HG03103 (cell line): Measurements from ENCODE around the gene EML1.

Experiments
- ATAC-seq: cut with Tn5 transposase; IDR thresholded peaks from one replicate; pipeline ENCODE4 v1.9.1; 2021; ENCODE audit warnings: low read depth; ENCODE audit not compliant: unreplicated experiment

EML1 gene

DNA sequence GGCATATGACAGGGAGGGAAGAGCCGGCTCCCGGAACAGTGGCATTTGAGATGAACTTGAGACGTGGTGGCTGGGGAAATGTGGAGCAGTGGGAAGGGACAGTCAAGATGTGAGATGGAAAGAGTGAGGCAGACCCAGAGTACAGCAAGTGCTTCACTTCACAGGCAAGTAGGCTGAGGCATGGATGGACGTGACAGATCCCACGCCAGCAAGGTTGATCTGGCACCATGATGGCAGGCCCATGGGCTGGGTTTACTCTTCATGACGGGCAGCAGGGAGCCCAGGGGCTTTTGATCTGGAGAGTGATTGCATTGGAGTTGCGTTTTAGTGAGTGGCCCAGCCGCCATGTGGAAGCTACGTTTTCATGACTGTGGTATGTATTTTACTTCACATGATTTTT lies 17.9 kb upstream of the EML1 start:
- ATAC-seq = no peak

DNA sequence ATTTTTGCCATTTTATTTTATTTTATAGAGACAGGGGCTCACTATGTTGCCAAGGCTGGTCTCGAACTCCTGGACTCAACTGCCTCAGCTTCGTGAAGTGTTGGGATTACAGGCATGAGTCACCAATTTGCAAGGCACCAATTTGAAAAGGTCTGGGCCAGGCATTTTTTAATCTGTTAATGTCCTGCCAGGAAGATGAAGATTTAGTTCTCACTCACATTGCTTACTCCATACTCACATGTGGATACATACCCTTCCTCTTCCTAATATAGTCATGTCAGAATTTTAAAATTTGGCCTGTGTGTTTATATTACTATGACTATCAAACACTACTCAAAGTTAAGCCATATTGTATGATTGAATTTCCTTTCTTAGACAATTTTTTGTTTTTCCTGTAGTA lies 15.3 kb upstream of the EML1 start:
- ATAC-seq = no peak

DNA sequence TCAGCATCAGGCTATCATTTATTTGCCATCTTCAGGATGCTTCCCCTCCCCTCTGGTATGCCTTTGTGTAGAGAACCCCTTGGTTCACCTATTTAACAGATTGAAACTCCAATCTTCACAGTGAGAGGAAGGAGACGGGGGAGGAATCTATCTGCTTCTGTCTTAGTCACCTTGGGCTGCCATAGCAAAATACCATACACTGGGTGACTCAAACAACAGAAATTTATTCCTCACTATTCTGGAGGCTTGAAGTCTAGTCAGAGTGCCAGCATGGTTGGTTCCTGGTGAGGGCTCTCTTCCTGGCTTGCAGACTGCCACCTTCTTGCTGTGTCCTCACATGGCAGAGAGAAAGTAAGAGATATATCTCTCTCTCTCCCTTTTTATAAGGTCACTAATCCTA lies 13.5 kb upstream of the EML1 start:
- no peak for ATAC-seq

DNA sequence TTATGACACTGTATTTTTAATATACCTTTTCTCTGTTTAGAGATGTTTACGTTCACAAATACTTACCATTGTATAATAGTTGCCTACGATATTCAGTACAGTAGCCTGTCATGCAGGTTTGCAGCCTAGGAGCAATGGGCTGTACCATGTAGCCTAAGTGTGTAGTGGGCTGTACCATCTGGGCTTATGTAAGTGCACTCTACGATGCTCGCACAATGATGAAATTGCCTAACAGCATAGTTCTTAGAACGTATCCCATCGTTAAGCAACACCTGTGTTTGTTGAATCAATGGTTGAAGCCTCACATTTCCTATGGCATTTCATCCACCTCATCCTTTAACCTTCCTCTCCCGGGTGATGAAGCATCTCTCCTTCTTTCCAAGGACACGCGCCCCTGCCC lies 12.5 kb upstream of the EML1 start:
- ATAC-seq = no peak

DNA sequence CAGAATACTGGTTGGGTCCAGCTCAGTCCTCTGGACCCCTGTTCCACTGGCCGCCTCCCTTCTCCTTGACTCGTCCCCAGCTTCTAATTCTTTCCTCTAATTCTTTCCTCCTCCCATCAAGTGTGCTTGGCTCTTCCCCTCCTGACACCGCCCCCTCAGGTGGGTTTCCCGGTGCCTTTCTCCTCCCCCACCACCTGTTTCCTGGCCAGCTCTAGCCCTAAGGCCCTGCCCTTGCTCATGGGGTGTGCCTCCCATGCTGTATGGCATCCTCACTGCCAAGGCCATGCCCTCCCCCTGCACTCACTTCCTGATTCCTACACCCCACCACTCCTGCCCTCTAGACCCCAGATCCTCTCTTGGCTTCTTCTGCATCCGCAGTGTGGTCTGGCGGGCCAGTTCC lies 12.1 kb upstream of the EML1 start:
- no peak for ATAC-seq

DNA sequence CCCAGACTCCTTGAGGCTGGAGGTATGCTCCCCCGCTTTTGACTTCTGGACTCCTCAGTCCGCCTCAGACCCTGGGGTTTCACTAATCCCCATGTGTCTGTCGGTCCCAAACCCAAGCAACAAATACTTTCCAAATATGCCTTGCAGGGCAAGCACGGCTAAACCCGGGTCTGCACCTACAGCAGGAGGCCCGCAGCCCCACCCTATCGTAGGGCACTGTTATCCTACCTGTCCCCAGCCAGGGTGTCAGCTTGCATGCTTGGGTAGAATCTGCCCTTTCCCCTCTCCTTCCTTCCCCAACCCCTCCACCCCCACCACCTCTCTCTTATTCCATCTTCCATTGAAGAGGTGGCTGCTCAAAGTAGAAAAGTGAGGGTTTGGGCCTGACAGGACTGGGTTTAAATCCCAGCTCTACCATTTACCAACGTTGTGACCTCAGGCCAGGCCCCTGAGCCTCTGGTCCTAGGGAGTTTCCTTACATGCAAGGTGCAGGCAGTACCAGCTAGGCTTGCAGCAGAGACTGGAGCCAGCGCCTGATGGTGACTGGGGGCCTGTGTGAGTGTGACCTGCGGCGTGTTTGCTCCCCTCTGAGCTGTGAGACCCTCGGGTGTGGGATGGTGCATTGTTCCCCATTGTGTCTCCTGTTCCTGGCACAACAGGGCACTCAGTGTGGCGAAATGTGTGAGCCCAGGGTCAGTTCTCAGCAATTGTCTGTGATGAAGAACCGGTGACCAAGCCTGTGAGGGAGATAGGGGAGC lies 11.2 kb upstream of the EML1 start:
- no peak for ATAC-seq

DNA sequence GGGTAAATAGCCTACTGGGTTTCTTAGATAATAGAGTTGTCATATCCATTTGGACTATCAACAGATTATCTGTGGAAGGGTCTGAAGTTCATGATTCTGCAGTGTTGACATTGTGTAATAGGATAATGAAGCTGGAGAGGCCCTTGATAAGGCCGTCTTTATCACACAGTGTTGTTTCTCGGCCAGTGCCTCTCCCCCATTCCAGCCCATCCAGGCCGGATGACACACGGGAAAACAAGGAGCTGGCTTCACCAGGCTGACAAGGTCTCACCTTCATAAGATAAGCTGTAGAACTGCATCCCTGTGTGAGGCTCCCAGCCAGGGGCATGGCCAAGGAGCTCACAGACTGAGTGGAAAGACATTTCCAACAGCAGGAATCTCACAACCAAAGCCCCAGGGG lies 8.7 kb upstream of the EML1 start:
- no peak for ATAC-seq

DNA sequence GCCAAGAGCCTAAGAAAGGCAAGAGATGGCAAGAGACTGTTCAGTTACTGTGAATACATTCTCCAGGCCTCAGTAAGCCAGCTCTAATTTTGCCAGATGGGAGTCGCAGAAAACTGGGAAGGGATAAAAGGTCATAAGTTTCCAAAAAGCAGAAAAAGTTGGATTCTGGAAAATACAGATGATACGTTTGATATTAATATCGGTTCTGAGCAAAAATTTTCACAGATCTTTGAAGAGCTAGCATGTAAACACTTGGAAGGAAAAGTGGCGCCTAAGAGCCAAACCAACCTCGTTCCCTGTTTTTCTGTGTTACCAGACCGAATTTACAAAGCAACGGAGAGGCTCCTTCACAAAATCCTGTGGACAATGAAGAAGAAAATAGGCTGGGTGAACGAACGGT lies 7.8 kb upstream of the EML1 start:
- no peak for ATAC-seq

DNA sequence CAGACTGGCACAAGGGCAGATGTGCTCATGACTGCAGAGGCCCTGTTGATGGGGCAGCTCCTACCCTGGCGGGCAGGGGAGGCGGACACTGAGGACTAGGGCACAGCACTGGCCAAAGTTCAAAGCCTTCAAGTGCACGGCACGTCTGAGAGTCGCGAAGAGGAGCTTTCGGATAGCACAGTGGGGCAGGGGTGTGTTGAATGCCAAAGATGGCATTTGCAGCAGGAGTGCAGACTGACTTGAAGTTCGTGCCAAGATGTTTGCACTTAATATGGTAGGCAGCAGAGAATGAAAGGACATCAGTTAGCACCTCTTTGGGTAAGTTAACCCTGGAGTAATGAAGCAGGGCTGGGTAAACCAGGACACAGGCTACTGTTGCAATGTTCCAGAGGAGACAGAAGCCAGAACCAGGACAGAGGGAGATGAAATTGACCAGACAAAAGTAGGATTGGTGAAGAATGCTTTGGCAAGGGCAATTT lies 6.7 kb upstream of the EML1 start:
- ATAC-seq = no peak

DNA sequence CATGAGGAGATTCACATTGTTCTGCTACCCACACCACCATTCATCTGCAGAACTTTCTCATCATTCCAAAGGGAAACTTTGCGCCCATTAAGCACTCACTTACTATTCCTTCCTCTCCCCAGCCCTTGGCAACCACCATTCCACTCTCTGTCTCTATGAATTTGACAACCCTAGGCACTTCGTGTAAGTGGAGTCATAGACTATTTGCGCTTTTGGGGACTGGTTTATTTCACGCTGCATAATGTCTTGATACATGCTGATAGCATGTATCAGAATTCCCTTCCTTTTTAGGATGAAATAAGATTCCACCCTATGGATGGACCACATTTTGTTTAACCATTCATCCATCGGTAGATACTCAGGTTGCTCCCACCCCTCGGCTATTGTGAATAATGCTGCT lies 4.5 kb upstream of the EML1 start:
- ATAC-seq = no peak

DNA sequence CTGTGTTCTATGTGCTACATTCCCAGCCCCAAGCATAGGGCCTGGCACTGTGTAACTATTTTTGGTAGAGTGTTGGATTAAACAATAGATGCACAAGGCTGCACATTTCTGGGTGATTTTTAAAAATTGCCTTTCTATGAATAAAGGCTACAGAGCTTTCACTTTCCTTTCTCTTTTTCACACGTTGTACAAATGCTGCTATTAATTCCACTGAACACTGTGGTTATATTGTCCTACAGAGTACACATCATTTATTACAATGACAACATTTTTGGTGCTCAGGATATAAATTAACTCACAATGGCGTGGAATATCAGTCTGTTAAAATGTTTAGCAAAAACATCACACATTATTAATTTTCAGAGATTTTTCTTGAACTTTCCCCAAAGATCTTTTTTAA lies 3.6 kb upstream of the EML1 start:
- no peak for ATAC-seq

DNA sequence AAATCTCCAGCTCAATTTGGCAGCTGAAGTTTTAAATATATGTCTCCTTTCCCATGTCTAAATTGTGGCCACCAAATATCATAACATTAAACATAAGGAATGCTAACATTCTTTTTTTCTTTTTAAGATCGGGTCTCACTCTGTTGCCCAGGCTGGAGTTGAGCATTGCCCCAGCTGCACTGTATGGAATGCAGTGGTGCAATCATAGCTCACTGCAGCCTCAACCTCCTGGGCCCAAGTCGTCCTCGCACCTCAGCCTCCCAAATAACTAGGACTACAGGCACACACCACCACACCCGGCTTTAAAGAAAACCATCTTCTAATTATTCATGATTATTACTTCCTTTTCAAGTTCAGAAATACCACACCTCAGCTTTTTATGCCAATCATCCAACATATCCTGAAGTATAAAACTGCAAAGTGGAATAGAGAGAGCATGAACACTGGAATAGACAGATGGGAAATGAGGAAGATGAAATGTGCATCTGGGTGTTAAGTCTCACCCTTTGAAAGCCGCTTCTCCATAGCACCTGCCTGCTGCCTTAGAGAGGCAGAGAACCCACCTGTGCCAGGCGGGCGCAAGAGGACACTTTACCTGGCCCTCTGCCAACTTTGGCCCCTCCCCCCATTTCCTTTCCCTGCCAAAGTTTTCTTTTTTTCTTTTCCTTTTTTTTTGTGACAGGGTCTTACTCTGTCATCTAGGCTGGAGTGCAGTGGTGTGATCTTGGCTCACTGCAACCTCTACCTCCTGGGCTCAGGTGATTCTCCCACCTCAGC lies 2.8 kb upstream of the EML1 start:
- ATAC-seq = no peak

DNA sequence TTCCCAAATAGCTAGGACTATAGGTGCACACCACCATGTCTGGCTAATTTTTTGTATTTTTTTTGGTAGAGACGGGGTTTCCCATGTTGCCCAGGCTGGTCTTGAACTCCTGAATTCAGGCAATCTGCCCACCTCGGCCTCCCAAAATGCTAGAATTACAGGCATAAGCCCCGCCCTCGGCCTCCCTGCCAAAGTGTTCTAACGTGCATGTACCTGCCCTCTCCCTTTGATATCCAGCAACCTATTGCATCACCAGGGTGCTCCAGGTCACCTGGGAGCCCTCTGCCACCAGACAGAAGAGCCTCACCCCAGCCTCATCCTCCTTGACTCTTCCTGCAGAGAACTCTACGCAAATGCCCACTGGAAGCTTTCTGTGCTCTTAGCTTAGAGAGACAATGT lies 2.2 kb upstream of the EML1 start:
- no peak for ATAC-seq

DNA sequence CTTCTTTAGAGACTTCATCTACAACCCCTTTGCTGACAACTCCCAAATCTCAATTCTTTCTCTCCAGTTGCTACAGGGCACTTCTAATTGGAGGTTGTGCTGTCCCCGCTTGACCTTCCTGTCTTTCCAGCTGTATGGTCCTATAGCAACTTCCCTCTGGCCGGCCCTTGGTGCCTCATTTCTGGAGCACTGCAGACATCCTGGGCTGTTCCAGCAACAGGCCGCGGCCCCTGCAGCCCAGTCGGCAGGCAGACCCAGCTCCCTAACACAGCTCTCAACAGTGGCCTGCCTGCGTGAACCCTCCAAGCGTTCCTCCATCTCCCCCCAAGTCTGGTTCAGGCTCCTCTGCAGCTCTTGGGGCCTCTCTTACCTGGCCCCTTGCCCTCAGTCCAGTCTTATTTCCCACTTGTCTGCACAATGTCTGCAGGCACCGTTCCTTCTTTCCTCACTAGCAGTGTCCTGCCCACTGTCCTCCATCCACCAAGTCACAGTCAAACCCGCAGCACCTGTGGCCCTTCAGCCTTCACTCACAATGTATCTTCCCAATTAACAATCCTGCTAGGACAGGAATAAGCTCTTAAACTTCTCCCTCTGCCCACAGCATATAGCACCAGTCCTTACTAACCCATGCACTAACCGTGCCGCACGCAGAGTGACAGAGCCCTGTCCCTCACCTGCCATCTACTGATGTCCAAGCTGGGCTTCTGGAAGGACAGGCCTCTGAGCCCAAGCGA lies 1.6 kb upstream of the EML1 start:
- ATAC-seq = no peak

DNA sequence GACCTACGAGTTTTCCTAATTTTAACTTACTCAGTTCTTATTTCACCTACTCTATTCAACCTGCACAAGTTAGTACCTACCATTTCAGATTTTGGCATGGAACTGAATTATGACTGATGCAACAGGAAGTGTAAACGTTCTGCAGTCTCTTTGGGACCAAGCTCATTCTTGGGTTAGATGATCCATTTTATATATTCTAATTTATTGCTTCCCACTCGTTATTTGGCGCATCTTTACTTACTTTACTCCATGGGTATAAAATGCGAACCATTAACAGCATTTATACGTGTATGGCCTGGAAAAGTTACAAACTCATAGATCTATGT lies 1.0 kb upstream of the EML1 start:
- ATAC-seq = no peak

DNA sequence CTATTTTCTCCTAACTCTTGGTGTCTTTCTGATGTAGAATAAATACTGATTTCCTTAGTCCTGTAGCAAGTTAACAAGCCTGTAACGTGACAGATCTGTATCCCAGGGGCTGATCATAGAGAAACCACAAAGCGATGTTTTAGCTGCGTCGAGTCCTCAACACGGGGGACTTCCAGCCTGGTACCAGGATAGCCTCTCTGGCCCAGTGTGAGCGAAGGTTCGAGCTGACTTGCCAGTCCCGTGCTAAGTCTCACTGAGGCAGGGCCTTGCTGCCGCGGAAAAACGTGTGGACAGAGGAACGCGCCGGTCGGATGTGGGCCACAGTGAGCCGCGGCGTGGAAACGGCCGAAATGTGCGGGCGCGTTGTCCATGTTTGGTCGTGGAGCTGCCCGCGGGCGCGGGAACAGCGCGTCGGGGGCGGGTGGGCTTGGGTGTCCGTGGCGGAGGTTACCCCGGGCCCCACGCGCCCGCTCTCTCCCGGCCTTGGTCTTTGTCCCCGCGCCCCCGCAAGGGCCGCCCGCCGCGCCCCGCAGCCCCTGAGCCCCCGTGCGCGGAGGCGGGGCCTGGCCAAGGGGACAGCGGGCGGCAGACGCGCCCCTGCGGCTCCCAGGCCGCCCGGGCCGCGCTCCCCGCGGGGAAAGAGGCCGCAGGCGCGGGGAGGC lies 531 bp upstream of the EML1 start:
- no peak for ATAC-seq

DNA sequence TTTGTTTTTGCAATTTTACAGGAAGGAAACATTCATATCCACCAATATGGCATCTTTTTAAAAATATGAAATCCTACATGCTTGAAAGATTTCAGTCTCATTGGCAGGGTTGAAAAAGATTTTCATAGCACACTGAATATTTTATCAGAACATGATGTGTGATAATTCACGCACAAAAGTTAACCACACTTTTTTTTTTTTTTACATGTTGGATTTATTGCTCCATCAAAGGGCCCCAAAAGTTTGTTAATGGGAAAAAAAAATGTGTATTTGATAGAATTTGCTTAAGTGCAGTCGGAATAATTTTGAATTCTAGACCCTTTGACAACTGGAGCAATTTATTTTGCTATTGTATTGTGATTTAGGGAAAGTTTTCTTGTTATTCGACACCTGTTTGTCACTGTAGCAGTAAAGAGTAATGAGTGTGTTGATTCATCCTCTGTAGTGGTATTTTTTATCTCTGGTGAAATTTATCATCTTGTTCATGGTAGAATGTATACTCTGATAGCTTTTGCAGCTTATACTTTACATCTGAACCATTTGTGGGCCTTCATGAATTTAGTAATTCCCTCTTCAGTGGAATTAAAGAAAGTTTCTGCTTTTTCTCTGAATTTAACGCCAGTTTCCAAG lies 1.1 kb downstream of the EML1 start:
- ATAC-seq = no peak

DNA sequence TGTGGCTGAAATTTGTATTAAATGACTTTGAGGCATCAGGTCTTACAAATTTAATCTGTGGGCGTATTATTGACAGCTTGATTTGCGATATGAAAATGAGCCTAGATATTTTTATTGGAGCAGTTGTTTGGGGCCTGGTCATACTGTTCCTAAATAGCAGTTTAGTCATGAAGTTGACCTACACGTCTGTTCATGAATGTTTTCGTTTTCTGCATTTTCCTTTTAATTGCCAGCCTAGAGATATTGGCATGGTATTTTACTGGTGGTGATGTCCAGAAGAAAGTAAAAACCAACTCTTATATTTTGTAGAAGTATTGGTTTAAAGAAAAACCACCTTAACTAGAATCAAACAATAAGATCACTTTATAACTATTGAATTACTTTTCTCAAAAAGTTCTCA lies 1.8 kb downstream of the EML1 start:
- ATAC-seq = no peak

DNA sequence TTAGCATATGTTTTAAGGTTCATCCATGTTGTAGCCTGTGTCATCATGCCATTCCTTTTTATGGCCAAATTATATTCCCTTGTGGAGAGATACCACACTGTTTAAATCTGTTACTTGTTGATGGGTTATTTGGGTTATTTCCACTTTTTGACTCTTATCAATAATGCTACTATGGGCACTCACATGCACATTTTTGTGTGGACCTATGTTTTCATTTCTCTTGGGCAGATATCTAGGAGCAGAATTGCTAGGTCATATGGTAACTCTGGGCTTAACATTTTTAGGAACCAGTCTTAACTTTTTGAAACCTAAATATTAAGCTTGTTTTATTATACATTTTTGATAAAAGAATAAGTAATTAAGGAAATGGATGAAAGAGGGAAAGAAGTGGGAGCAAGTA lies 4.0 kb downstream of the EML1 start:
- no peak for ATAC-seq

DNA sequence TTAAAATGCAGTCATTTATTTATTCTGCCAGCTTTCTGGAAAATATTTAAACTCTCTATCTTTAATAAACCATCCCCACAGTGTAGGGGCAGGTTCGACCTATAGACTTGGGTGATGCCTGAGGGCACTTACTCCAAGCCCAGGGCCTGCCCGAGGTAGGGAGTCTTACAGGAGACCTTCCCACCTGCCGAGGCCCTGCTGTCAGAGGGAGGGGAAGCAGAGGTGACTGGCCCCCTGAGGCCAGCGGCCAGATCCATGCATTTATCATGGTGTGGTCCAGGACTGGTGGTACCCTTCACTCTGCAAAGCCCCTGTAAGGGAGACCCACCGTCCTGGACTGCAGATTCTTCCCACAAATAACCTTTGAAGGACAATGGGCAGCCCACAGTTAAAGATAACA lies 7.6 kb downstream of the EML1 start:
- ATAC-seq = no peak
